ENCODE results near the gene SPINK9.

DNA sequence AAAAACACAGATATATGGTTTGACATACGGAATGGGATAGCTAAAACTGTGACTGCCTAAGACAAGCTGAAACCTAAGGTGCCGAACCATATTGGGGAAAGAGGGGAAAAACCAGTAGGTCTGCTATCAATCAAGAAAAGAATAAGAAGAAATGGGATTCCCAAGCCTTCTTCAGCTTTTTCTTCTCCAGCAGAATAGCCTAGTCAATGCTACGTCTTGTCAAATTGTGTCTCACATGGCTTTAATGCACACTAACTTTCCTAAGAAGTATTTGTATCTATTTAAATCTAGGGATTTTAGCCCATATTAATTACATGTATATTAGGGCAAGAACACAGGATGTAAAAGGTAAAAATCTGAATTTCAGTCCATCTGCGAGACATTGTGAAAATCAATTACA, 47.6 kb downstream of the SPINK9 start:
- TF ChIP-seq EP300 (IDR thresholded peaks at IDR 0.05): no peak
- TF ChIP-seq, protein P1, sequence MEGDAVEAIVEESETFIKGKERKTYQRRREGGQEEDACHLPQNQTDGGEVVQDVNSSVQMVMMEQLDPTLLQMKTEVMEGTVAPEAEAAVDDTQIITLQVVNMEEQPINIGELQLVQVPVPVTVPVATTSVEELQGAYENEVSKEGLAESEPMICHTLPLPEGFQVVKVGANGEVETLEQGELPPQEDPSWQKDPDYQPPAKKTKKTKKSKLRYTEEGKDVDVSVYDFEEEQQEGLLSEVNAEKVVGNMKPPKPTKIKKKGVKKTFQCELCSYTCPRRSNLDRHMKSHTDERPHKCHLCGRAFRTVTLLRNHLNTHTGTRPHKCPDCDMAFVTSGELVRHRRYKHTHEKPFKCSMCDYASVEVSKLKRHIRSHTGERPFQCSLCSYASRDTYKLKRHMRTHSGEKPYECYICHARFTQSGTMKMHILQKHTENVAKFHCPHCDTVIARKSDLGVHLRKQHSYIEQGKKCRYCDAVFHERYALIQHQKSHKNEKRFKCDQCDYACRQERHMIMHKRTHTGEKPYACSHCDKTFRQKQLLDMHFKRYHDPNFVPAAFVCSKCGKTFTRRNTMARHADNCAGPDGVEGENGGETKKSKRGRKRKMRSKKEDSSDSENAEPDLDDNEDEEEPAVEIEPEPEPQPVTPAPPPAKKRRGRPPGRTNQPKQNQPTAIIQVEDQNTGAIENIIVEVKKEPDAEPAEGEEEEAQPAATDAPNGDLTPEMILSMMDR (IDR thresholded peaks at IDR 0.05): no peak
- no peak for TF ChIP-seq POLR2AphosphoS5 (IDR thresholded peaks at IDR 0.05)
- no peak for TF ChIP-seq POLR2A (IDR thresholded peaks at IDR 0.05)

Data from suprapubic skin (tissue), 4 donors.